ENCODE data around the gene TRIM2. TPM values are rescaled to one million over a fixed set of nuclear protein-coding genes. Genes with fewer than 3 reads are reported as not detected.

TRIM2 gene
- total and polyA plus RNA-seq, 2 of the 8 experiments (the other 6 are each of a cell fraction or from before 2014, with no cell fraction given) = 34.0 to 59.8 TPM

GRCh38 chr4:153191795-153192363, 12.4 kb upstream of the TRIM2 start:
- Histone ChIP-seq H2AFZ (ENCODE audit: low read length) (no peak overlapping the region; the same call in none of the 2 replicates), H3K4me2 (ENCODE audit: insufficient read depth in 1 of 2, low read depth in 2 of 2, low read length in 2 of 2) (no peak overlapping the region), H4K5ac (ENCODE audit: insufficient read length, low read depth, low read length) (no peak overlapping the region), H3K14ac (ENCODE audit: insufficient read length) (no peak overlapping the region), H2BK12ac (ENCODE audit: low read depth, low read length) (no peak overlapping the region), H3K56ac (replicated peaks; ENCODE audit: insufficient read length, low read depth, low read length) (no peak overlapping the region), H3K79me2 (ENCODE audit: control insufficient read depth in 1 of 2, insufficient read depth in 2 of 2, low read length in 2 of 2) (no peaks in the 10 kb centered on the region), H3K79me1 (ENCODE audit: low read depth, low read length) (no peaks in the 10 kb centered on the region), H3K9me3 (ENCODE audit: insufficient read depth in 2 of 2, low read depth in 1 of 2, low read length in 1 of 2) (no peaks in the 10 kb centered on the region), H3K18ac (ENCODE audit: extremely low read depth, low read length) (no peak overlapping the region), H2BK15ac (ENCODE audit: low read length) (no peak overlapping the region), H3K36me3 (ENCODE audit: control insufficient read depth in 2 of 4, insufficient read depth in 4 of 4, low read length in 3 of 4) (no peaks in the 10 kb centered on the region), H2BK20ac (ENCODE audit: low read length) (no peak overlapping the region), H2BK5ac (ENCODE audit: low read depth, low read length) (no peak overlapping the region), H4K91ac (replicated peaks; ENCODE audit: insufficient read length, low read length) (no peak overlapping the region), H2AK5ac (ENCODE audit: low read depth, low read length) (no peak overlapping the region), H4K8ac (ENCODE audit: extremely low read depth, insufficient read depth, low read length) (no peak overlapping the region), H4K20me1 (replicated peaks in 1 of 2; ENCODE audit: control insufficient read depth in 1 of 2, insufficient read depth in 2 of 2, low read length in 2 of 2) (no peaks in the 10 kb centered on the region), H3K27me3 (replicated peaks in 1 of 4; ENCODE audit: control insufficient read depth in 3 of 4, extremely low read depth in 1 of 4, insufficient read depth in 3 of 4, low read length in 3 of 4) (no peaks in the 10 kb centered on the region; a peak in 1 of 7 replicates), H3K27ac (ENCODE audit: low read depth, low read length) (no peak overlapping the region), H3K4ac (replicated peaks; ENCODE audit: insufficient read length, low read depth, low read length) (no peak overlapping the region), H3K4me1 (replicated peaks in 1 of 4; ENCODE audit: control insufficient read depth in 3 of 4, insufficient read depth in 4 of 4, low read length in 3 of 4) (peaks cover 0 to 4% (median 3%) of the 10 kb centered on the region in 4 experiments; a peak in 3 of 7 replicates), H3K4me3 (ENCODE audit: extremely low read depth in 1 of 4, insufficient read depth in 2 of 4, low read depth in 3 of 4, low read length in 4 of 4) (no peak overlapping the region), H3K9ac (replicated peaks in 1 of 4; ENCODE audit: extremely low read depth in 1 of 4, low read depth in 3 of 4, low read length in 3 of 4) (no peak overlapping the region), H2BK120ac (replicated peaks; ENCODE audit: low read depth, low read length) (no peak overlapping the region), H3K23me2 (ENCODE audit: low read depth, low read length) (no peaks in the 10 kb centered on the region; the same call in 1 of the 2 replicates), H3K23ac (ENCODE audit: insufficient read length) (no peak overlapping the region)
- FAIRE-seq (no peak), DNase-seq (ENCODE audit: low read depth in 1 of 2, low spot score in 2 of 2) (no peak)
- TF ChIP-seq SIRT6 (IDR thresholded peaks at IDR 0.05; ENCODE audit: low read length) (no peak), CTBP2 (IDR thresholded peaks at IDR 0.05; ENCODE audit: borderline replicate concordance, insufficient read depth, insufficient read length, low read length) (no peak), ASH2L (IDR thresholded peaks at IDR 0.05; ENCODE audit: low read length) (no peak), CTCF (IDR thresholded peaks at IDR 0.05; ENCODE audit: control extremely low read depth in 1 of 3, insufficient read depth in 1 of 3, low read depth in 1 of 3, low read length in 3 of 3) (no peak), SRF (IDR thresholded peaks at IDR 0.05; ENCODE audit: low read depth, low read length) (no peak), USF2 (IDR thresholded peaks at IDR 0.05; ENCODE audit: low read length) (no peak), MAX (IDR thresholded peaks at IDR 0.05) (no peak), TAF7 (optimal IDR thresholded peaks at IDR 0.05; ENCODE audit: borderline replicate concordance, low read depth, low read length) (no peak), TBP (IDR thresholded peaks at IDR 0.05; ENCODE audit: low read depth, low read length) (no peak)
- POLR2A ChIA-PET (ENCODE audit: partially characterized antibody) = no interaction called here
- CTCF ChIA-PET (ENCODE audit: partially characterized antibody) = interaction anchor here (0.9 to 1.4 kb wide), 6 partner anchors 12 to 108 kb away, joined by 3 to 4 read pairs (median 4); partner anchors contain the start of gene TRIM2
- WGBS, 2 experiments (ENCODE audit: extremely low coverage in 1 of 2, insufficient coverage in 1 of 2, insufficient read length in 1 of 2, insufficient replicate concordance in 2 of 2, low coverage in 1 of 2, low lambda C conversion rate in 2 of 2, missing lambda C conversion rate in 1 of 2) = 74% methylated on average over 5 of the region's 5 CpGs; no CpG with 5 or more reads in 1 of the 2 experiments
